ENCODE data around the gene LAMA3.
"Not testable (repeated sequence)": the region's sequence is repeated elsewhere in the genome, so short reads cannot be mapped to it uniquely, and the experiment has no call there.

The LAMA3 gene

DNA sequence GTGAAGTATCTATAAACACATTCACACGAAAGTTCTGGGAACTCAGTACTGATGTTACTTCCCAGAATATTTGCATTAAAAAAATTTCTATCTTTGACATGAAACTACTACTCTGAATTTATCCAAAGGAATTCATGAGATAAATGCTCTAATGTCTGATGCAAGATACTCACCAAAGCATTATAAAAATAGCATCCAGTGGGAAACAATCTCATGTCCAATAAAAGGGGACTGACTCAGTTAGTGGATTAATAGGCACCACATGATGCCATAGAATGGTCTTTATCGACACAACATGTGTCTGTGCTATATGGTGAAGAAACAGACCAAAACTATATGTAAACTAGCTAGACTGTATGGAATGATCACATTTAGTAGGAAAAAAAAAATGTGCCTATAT lies 33.9 kb downstream of the LAMA3 start:
- Histone ChIP-seq H3K4me1 (ENCODE audit: insufficient read depth, low read length) (peaks cover 6% of the 10 kb centered on the region; the same call in 1 of the 2 replicates), H3K9ac (ENCODE audit: low read depth, low read length) (no peak overlapping the region), H3K36me3 (ENCODE audit: insufficient read depth, low read length) (no peaks in the 10 kb centered on the region), H3K9me3 (ENCODE audit: control insufficient read depth, insufficient read depth, low read length) (no peaks in the 10 kb centered on the region)

DNA sequence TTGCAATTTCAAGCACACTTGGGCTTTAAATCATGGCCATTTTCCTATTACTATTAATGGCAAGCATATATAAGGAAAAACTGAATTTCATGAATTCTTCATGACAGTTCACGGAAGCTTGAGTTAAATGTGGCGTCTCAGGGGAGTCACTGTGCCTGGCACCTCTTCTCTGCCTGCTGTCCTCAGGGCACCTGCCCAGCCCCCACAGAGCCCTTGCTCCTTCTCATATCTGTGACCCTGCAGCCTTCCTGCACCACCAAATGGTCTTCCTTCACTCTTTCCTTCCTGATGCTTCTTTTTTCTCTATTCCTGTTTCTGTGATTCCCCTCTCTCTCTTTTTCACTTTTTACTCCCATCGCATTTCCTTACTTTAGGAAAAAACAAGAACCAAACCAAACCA lies 35.4 kb downstream of the LAMA3 start:
- Histone ChIP-seq H3K36me3 (ENCODE audit: insufficient read depth, low read length) (no peaks in the 10 kb centered on the region), H3K9me3 (ENCODE audit: control insufficient read depth, insufficient read depth, low read length) (no peaks in the 10 kb centered on the region), H3K9ac (ENCODE audit: low read depth, low read length) (no peak overlapping the region), H3K4me1 (ENCODE audit: insufficient read depth, low read length) (no peaks in the 10 kb centered on the region; the same call in 1 of the 2 replicates)

DNA sequence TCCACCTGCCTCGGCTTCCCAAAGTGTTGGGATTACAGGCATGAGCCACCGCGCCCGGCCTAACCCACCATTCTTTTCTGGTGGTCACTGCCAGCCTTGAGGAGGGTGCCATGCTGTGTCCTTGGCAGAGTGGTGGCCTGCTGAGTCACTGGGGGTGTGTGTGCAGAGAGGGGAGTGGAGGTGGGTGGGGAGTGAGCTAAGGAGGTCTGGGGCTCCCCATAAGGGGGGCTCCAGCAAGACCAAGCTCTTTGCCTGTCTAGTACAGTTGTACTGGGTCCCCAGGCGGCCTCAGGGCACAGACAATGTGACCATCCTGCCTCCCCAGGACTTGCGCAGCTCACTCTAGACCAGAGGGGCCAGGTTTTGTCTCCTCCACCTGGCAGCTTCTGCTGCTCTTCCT lies 36.1 kb downstream of the LAMA3 start:
- no peaks in the 10 kb centered on the region for H3K9me3 ChIP-seq (ENCODE audit: control insufficient read depth, insufficient read depth, low read length)
- no peak overlapping the region for H3K9ac ChIP-seq (ENCODE audit: low read depth, low read length)
- no peaks in the 10 kb centered on the region for H3K36me3 ChIP-seq (ENCODE audit: insufficient read depth, low read length)
- H3K4me1 ChIP-seq (ENCODE audit: insufficient read depth, low read length), result no peaks in the 10 kb centered on the region; the same call in 1 of the 2 replicates

DNA sequence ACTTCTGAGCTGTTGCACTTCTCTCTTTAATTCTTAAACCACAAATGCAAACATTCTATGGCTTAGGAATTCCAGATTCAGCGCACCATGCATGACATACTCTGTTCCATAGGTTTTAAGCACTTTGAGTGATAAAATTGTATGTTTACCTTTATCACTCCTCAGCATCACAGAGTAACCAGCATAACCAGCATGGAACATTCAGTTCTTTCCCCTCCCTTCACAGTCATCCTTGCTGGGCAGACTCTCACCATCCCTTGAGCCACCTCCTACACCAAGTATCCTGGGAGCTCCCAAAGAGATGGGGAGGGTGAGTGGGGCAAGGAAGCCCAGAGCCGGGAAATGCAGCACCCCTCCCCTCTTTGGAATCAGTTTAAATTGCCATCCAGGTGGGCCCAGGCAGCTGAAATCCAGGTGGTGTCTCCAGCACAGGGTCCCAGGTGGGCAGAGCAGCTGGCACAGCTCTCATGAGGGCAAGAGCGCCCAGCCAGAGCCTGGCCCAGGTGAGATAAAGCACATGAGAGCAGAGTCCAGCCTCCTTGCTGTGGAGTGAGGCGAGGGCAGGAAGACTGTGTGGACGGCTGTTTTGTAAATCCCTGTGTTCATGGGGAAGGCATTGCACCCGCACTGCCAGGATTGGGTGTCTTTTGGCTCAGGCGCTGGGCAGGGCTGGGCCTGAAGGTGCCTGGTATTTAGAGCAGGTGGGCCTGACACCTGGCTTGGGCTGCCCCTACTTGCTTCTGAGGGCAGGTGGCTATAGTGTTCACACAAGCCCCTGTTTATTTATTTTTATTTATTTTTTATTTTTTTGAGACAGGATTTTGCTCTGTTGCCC lies 36.8 kb downstream of the LAMA3 start:
- Histone ChIP-seq H3K4me1 (ENCODE audit: insufficient read depth, low read length) (no peaks in the 10 kb centered on the region; the same call in 1 of the 2 replicates), H3K9me3 (ENCODE audit: control insufficient read depth, insufficient read depth, low read length) (no peaks in the 10 kb centered on the region), H3K36me3 (ENCODE audit: insufficient read depth, low read length) (no peaks in the 10 kb centered on the region), H3K9ac (ENCODE audit: low read depth, low read length) (no peak overlapping the region)

DNA sequence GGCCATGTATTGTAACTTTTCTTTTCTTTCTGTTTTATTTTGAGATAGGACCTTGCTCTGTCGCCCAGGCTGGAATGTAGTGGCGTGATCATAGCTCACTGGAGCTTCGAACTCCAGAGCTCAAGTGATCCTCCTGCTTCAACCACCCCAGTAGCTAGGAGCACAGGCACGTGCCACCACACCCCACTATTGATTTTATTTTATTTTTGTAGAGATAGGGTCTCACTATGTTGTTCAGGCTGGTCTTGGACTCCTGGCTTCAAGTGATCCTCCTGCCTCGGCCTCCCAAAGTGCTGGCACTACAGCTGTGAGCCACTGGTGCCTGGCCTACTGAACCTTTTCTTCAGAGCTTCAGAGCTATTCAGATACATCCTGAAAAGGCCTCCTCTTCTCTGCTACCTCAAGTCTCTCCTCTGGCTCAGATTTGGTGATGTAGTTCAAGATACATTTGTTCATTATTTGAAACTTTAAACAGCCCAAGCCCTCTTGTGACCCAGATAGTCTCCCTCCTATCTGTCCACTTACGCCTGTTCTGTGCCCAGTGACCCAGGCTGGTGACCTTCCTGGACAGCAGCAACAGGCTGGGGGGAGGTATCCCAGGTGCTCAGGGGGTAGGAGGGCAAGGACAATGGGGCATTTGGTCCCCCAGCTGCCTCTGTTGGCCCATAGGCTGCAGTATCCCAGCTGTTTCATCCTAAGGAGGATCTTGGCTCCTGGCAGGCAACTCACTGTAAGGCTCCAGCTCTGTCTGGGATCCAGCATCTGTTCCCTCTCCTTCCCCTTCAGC lies 38.6 kb downstream of the LAMA3 start:
- no peak overlapping the region for H3K9ac ChIP-seq (ENCODE audit: low read depth, low read length)
- no peaks in the 10 kb centered on the region; the same call in 1 of the 2 replicates for H3K4me1 ChIP-seq (ENCODE audit: insufficient read depth, low read length)
- no peaks in the 10 kb centered on the region for H3K9me3 ChIP-seq (ENCODE audit: control insufficient read depth, insufficient read depth, low read length)
- no peaks in the 10 kb centered on the region for H3K36me3 ChIP-seq (ENCODE audit: insufficient read depth, low read length)

DNA sequence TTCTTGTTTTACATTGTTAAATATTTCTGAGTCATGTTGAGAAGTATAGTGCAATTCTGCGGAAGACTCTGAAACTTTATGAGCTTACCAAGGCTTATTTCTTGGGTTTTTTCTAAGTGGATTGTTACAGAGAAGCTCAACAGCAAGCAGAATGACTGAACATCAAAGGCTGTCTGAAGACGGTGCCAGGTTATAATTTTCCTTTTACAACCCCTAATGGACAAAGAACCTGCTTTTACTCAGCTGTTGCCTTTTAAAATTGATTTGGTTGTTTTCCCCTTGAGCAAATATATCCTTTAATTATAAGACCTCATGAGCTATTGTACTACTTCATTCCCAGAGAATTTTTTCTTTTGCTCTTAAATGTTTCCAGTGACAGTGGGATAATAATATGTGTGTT lies 41.6 kb downstream of the LAMA3 start:
- no peaks in the 10 kb centered on the region for H3K4me1 ChIP-seq (ENCODE audit: insufficient read depth, low read length)
- H3K9me3 ChIP-seq (ENCODE audit: control insufficient read depth, insufficient read depth, low read length), result no peaks in the 10 kb centered on the region
- no peaks in the 10 kb centered on the region for H3K36me3 ChIP-seq (ENCODE audit: insufficient read depth, low read length)

DNA sequence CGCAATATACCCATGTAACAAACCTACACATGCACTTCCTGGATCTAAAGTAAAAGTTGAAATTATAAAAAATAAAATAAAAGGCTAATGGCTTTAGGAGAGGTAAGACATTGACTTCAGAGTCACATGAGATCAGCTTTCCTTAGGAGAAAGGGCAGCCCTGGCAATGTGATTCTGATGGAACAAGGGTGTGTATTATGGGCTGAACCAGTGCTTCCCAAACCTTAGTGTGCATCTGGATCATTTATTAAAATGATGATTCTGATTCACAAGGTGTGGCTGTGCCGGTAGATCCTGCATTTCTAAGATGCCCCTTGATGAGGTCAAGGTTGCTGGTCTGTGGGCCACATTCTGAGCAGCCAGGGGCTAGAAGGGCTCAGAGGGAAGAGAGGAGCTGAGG lies 42.6 kb downstream of the LAMA3 start:
- Histone ChIP-seq H3K9me3 (ENCODE audit: control insufficient read depth, insufficient read depth, low read length) (no peaks in the 10 kb centered on the region), H3K9ac (ENCODE audit: low read depth, low read length) (no peak overlapping the region), H3K4me1 (ENCODE audit: insufficient read depth, low read length) (no peaks in the 10 kb centered on the region), H3K36me3 (ENCODE audit: insufficient read depth, low read length) (no peaks in the 10 kb centered on the region)

More for the DNA sequence above, 41.6 kb downstream of the LAMA3 start:
- H3K9ac ChIP-seq (ENCODE audit: low read depth, low read length), result no peak overlapping the region

DNA sequence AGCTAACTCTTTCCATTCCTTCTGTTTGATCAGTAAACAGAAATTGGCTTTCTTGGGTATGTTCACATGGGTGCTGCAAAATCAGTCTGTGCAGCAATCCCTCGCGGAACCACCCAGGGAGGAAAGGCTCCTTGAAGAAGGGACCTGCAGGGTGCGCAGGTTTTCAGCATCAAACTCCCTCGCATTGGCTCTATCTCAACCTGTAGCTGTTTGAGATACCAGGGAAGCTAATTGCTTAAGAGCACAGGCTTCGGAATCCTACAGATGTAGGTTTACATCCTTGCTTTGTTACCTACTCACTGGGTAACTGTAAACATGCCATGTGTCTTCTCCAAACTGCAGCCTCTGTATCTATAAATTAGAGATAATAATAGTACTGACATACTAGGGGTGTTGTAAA lies 43.2 kb downstream of the LAMA3 start:
- no peaks in the 10 kb centered on the region for H3K9me3 ChIP-seq (ENCODE audit: control insufficient read depth, insufficient read depth, low read length)
- H3K36me3 ChIP-seq (ENCODE audit: insufficient read depth, low read length), result no peaks in the 10 kb centered on the region
- H3K9ac ChIP-seq (ENCODE audit: low read depth, low read length), result no peak overlapping the region
- H3K4me1 ChIP-seq (ENCODE audit: insufficient read depth, low read length), result no peaks in the 10 kb centered on the region

DNA sequence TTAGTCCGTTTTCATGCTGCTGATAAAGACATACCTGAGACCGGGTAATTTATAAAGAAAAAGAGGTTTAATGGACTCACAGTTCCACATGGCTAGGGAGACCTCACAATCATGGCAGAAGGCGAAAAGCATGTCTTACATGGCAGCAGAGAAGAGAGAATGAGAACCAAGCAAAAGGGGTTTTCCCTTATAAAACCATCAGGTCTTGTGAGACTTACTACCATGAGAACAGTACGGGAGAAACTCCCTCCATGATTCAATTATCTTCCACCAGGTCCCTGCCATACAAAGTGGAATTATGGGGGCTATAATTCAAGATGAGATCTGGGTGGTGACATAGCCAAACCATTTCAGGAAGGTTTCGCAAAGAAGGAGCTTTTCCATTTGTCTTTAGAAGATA lies 44.0 kb downstream of the LAMA3 start:
- not testable (repeated sequence) for H3K9ac ChIP-seq (ENCODE audit: low read depth, low read length); H3K36me3 ChIP-seq (ENCODE audit: insufficient read depth, low read length); H3K9me3 ChIP-seq (ENCODE audit: control insufficient read depth, insufficient read depth, low read length); H3K4me1 ChIP-seq (ENCODE audit: insufficient read depth, low read length)

DNA sequence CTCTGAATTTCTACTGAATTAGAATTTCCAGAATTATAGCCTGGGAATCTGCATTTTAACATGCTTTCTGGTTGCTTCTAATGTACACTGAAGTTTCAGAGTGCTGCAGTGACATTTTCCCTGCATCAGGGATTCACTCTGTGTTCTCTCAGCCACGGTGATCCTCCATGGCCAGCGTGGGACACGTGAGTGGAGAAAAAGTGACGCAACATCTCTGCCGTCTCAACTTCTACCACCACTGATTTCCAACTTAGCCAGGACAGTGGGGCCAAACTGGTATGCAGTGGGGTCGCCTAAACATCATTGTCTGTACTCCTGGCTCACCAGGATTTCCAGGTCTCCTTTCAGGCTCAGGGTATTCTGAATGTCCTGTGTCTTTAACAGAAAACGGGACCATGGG lies 44.6 kb downstream of the LAMA3 start:
- Histone ChIP-seq H3K36me3 (ENCODE audit: insufficient read depth, low read length) (no peaks in the 10 kb centered on the region), H3K9ac (ENCODE audit: low read depth, low read length) (no peak overlapping the region), H3K9me3 (ENCODE audit: control insufficient read depth, insufficient read depth, low read length) (no peaks in the 10 kb centered on the region), H3K4me1 (ENCODE audit: insufficient read depth, low read length) (no peaks in the 10 kb centered on the region)

DNA sequence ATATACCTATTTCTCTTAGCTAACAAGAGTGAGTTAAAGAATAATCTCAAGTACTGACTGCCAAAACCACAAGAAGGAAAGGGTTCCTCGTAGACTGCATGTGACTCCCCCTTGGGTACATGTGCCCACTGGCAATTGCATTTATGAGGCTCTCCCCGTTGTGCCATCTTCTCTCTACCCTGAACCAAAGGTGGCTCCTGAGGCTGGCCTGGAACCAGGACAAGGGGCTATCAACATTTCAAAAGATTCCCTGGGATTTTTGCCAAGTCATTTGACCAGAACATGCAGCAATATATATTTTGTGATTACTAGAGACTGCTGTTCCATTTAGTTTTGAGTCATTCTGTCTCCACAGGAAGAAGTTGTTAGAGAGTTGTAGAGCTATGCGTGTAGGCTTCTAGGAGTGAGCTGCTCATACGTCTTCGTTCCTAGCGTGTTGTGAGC lies 45.8 kb downstream of the LAMA3 start:
- Histone ChIP-seq H3K9ac (ENCODE audit: low read depth, low read length) (no peak overlapping the region), H3K36me3 (ENCODE audit: insufficient read depth, low read length) (no peaks in the 10 kb centered on the region), H3K4me1 (ENCODE audit: insufficient read depth, low read length) (no peaks in the 10 kb centered on the region), H3K9me3 (ENCODE audit: control insufficient read depth, insufficient read depth, low read length) (no peaks in the 10 kb centered on the region)

DNA sequence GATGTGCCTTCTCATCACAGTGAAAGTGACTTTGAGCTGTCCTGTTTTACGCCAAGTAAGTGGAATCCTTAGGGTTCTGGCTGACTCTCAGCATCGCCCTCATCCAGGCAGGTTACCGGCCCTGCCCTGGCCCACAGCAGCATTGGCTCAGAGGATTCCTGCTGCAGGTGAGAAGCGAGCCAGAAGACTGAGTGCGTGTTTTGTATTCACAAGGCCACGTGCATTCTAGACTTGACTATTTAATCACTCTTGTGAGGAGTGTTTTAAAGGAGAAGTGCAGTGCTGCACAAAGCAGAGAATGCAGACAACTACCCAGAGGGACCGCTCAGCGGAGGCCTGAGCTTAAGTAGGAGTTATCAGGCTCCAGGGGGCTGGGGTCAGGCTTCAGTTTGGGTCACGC lies 48.3 kb downstream of the LAMA3 start:
- H3K9ac ChIP-seq (ENCODE audit: low read depth, low read length), result no peak overlapping the region
- no peaks in the 10 kb centered on the region for H3K36me3 ChIP-seq (ENCODE audit: insufficient read depth, low read length)
- no peaks in the 10 kb centered on the region for H3K9me3 ChIP-seq (ENCODE audit: control insufficient read depth, insufficient read depth, low read length)
- H3K4me1 ChIP-seq (ENCODE audit: insufficient read depth, low read length), result no peaks in the 10 kb centered on the region

DNA sequence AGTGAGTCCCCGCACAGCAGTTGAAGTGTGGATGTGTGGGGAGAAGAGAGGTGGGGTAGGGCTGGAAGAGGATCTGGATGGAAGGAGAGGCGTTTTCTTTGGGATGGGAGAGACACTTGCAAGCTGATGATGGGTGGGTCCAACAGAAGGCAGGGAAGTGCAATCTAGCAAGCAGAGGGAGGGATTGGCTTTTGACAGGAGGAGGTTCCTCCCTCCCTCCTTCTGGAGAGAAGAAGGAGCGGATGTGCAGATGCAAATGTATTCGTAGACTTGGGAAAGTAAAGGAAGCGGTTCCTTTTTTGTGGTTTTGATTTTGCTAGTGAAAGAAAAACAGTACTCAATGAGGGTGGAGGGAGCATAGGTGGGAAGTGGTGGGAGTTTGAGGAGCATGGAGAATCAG lies 48.9 kb downstream of the LAMA3 start:
- Histone ChIP-seq H3K4me1 (ENCODE audit: insufficient read depth, low read length) (no peaks in the 10 kb centered on the region), H3K9me3 (ENCODE audit: control insufficient read depth, insufficient read depth, low read length) (no peaks in the 10 kb centered on the region)

DNA sequence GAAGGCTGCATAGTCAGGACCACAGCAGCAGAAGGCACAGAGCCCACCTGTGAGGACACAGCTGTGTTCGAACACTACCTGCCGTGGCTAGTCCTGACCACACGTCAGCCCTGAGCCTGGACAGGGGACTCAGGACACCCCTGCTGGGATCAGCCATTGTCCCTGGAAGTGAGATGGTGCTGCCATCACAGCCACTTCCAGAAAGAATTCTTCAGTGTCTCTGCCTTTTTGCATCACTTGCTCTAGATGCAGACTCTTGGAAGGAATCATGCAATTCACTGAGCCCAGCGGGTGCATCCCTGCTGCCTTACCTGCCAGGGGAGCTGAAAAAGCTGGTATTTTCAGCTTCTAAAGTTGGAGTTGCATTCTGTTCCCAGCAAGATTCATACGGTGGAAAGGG lies 49.3 kb downstream of the LAMA3 start:
- H3K9ac ChIP-seq (ENCODE audit: low read depth, low read length), result no peak overlapping the region
- no peaks in the 10 kb centered on the region for H3K36me3 ChIP-seq (ENCODE audit: insufficient read depth, low read length)
- H3K4me1 ChIP-seq (ENCODE audit: insufficient read depth, low read length), result no peaks in the 10 kb centered on the region
- H3K9me3 ChIP-seq (ENCODE audit: control insufficient read depth, insufficient read depth, low read length), result no peaks in the 10 kb centered on the region

More for the DNA sequence above, 48.9 kb downstream of the LAMA3 start:
- Histone ChIP-seq H3K9ac (ENCODE audit: low read depth, low read length) (no peak overlapping the region), H3K36me3 (ENCODE audit: insufficient read depth, low read length) (no peaks in the 10 kb centered on the region)
